Transverse colon (tissue), 4 donors: ENCODE results near the gene NIPSNAP3A. TPM values are rescaled to one million over a fixed set of nuclear protein-coding genes. Genes with fewer than 3 reads are reported as not detected.

ENCODE experiments used
- DNase-seq: peaks from one replicate; pipeline ENCODE4 v3.0.0-alpha.2; 2019
- H3K27ac ChIP-seq, 4 donors: fragments of 200-600 bp; sonication (generic); 2 replicates each; pipeline ENCODE4 v1.5.1; 2016 to 2018; ENCODE audit warnings: inconsistent platforms in 4 of 4
- H3K27me3 ChIP-seq: fragments of 200-600 bp; sonication (generic); 2 replicates; pipeline ENCODE4 v1.5.1; 2017; ENCODE audit warnings: inconsistent platforms
- H3K36me3 ChIP-seq, 4 donors: fragments of 200-600 bp; sonication (generic); 2 replicates each; pipeline ENCODE4 v1.5.1; 2017 to 2019; ENCODE audit warnings: inconsistent platforms in 4 of 4
- H3K4me1 ChIP-seq, 4 donors: fragments of 200-600 bp; sonication (generic); 2 replicates each; pipeline ENCODE4 v1.5.1; 2017 to 2020; ENCODE audit warnings: inconsistent platforms in 4 of 4
- H3K4me3 ChIP-seq, 4 donors: fragments of 200-600 bp; sonication (generic); 1 replicate in 1 of 4; 2 replicates in 3 of 4; pipeline versions ENCODE4 v1.5.1 to v1.6.1; 2017 to 2019; ENCODE audit warnings: inconsistent platforms in 4 of 4
- H3K9me3 ChIP-seq, 2 donors: fragments of 200-600 bp; sonication (generic); 2 replicates each; pipeline ENCODE4 v1.5.1; 2017 to 2019; ENCODE audit warnings: inconsistent platforms in 2 of 2
- EP300 ChIP-seq: sonication (generic); formaldehyde crosslinking; IDR thresholded peaks from one replicate; pipeline ENCODE4 v1.6.1; 2017; ENCODE audit warnings: antibody characterized with exemption, low read depth
- POLR2A ChIP-seq: fragments of 450-650 bp; IDR thresholded peaks from one replicate; pipeline ENCODE4 v1.6.1; 2016; ENCODE audit warnings: antibody characterized with exemption, mild to moderate bottlenecking, moderate library complexity
- POLR2AphosphoS5 ChIP-seq, 3 donors: sonication (generic); formaldehyde crosslinking; IDR thresholded peaks; one replicate each; pipeline ENCODE4 v1.6.1; 2016; ENCODE audit warnings: antibody characterized with exemption in 3 of 3
- WGBS, 2 donors: methylation state at CpG; one replicate each; pipeline ENCODE4 v1.1.5; 2018; ENCODE audit warnings: low coverage in 1 of 2; 5-methylcytosine and 5-hydroxymethylcytosine counted together
- in situ Hi-C, 4 donors: fragments of 200-750 bp; cut with MboI; loops; one replicate each; pipeline versions ENCODE4 v1.15.0 to v1.15.1; 2017; ENCODE audit warnings: low sequenced_read_pairs in 3 of 4, low pct_ligation_motif_present in 1 of 4, low pct_unique_long_range_greater_than_20kb in 1 of 4
- intact Hi-C: fragments of 100-400 bp; cut with DNase I; formaldehyde crosslinking; loops from one replicate; pipeline ENCODE4 v1.15.1; 2023; ENCODE audit warnings: low total_unique reads
- total RNA-seq, 4 donors: library from RNA; depleted of rRNA; stranded (reverse); fragments of >200 nt; gene quantifications; one replicate each; pipeline ENCODE4 v1.1.0, GENCODE V29; 2016
- TF ChIP-seq, protein P1 (sequence below), 5 experiments: fragments of 200-600 bp in 3 of 5; fragments of 450-650 bp in 2 of 5; sonication (generic) in 3 of 5; IDR thresholded peaks; 1 replicate in 2 of 5; 2 replicates in 3 of 5; pipeline ENCODE4 v1.5.1; 2016 to 2017; ENCODE audit warnings: antibody characterized with exemption in 5 of 5, inconsistent platforms in 3 of 5, mild to moderate bottlenecking in 2 of 5, moderate library complexity in 1 of 5

NIPSNAP3A gene
- total RNA-seq, 4 donors from 2014 or later = 2.6 to 56.3 (median 22.5) TPM

DNA sequence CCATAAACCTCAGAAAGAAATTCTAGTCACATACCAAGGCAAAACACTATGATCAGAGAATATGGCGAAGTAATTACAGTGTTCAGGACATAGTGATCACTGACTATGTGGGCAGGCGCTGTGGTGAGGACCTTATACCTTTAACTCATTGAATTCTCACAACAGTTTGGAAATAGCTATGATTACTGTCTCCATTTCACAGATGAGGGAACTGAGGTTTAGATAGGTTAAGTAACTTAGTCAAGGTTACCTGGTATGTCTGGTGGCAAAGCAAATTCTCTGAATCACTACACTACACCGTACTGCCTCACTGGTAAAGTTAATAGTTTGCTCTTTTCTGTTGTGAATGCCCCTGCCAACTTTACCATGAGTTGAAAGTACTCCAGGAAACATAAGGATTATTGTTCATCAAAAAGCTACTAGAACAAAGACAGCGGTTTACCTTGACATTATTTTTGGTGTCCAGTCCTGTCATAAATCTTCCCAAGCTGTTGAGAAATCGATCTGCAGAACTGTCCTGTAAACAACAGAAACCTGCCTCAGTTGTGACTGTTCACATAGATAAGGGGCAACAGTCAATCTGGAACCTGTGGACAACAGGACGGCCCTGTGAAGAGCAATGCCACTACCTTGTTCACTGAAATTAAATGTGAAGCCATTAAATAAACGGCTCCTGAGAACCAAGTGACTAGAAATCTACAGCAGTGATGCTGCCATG is 52.7 kb downstream of the NIPSNAP3A start:
- TF ChIP-seq EP300 (no peak), POLR2AphosphoS5 (IDR thresholded peaks at IDR 0.05) (no peak), POLR2A (no peak)
- TF ChIP-seq, protein P1, sequence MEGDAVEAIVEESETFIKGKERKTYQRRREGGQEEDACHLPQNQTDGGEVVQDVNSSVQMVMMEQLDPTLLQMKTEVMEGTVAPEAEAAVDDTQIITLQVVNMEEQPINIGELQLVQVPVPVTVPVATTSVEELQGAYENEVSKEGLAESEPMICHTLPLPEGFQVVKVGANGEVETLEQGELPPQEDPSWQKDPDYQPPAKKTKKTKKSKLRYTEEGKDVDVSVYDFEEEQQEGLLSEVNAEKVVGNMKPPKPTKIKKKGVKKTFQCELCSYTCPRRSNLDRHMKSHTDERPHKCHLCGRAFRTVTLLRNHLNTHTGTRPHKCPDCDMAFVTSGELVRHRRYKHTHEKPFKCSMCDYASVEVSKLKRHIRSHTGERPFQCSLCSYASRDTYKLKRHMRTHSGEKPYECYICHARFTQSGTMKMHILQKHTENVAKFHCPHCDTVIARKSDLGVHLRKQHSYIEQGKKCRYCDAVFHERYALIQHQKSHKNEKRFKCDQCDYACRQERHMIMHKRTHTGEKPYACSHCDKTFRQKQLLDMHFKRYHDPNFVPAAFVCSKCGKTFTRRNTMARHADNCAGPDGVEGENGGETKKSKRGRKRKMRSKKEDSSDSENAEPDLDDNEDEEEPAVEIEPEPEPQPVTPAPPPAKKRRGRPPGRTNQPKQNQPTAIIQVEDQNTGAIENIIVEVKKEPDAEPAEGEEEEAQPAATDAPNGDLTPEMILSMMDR (IDR thresholded peaks at IDR 0.05) = no peak
- Histone ChIP-seq H3K27me3 (no peaks in the 10 kb centered on the region), H3K27ac (no peak overlapping the region), H3K36me3 (peaks cover 0 to 88% (median 41%) of the 10 kb centered on the region in 4 donors), H3K4me1 (no peaks in the 10 kb centered on the region), H3K9me3 (no peaks in the 10 kb centered on the region), H3K4me3 (no peak overlapping the region)
- intact Hi-C loops (no loop called here), in situ Hi-C loops (no loop called here)
- no peak for DNase-seq
- WGBS, 2 donors = 88 to 93% methylated on average over 2 to 7 of the region's 7 CpGs

DNA sequence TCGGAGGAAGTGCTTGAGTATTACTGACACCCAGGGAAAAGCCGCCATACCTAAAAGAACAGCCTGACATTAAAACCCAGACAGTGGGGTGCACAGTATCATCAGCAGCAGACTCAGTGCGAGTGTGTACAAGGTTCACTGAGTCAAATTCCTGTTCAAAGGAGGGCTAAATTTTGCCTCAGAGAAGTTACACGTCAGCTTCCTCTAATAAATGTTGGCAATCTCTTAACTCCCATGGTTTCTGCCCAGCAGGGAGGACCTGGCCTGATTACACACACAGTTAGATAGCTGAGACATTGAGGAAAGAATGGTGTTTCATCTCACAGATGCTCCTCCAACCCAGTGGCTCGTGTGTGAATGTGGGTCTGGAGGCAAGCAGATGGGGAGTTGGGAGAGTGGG is 54.6 kb downstream of the NIPSNAP3A start:
- peaks cover 0 to 88% (median 39%) of the 10 kb centered on the region in 4 donors for H3K36me3 ChIP-seq
- no peaks in the 10 kb centered on the region for H3K9me3 ChIP-seq
- H3K27me3 ChIP-seq = no peaks in the 10 kb centered on the region
- 91% methylated on average over 5 of the region's 5 CpGs; no CpG with 5 or more reads in 1 of the 2 donors for WGBS, 2 donors
- no peaks in the 10 kb centered on the region for H3K4me1 ChIP-seq
- TF ChIP-seq POLR2A (no peak), EP300 (no peak)
- in situ Hi-C loops = no loop called here
- DNase-seq = no peak
- intact Hi-C loops = no loop called here
- no peak overlapping the region for H3K4me3 ChIP-seq
- H3K27ac ChIP-seq = no peak overlapping the region

DNA sequence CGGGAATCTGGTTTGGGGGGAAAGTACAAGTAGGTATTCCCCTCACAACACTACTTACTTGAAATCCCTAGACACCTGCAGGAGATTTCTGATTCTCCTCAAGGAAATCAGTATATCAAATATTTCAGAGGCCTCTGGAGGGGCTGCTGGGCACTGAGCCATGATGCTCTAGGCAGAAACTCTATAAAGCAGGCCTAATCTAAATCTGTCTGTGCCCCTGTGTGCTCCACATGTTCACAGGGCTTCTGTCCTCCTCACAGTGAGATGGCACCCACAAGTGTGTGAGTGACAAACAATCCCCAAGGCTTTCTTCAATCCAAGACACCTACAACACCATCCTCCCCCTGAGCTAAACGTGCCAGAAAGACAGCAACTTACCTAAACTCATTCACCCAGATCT is 55.4 kb downstream of the NIPSNAP3A start:
- DNase-seq = no peak
- H3K4me1 ChIP-seq = no peaks in the 10 kb centered on the region
- intact Hi-C loops = no loop called here
- H3K27me3 ChIP-seq = no peaks in the 10 kb centered on the region
- WGBS, 2 donors = 56 to 85% methylated on average over 1 to 2 of the region's 2 CpGs
- H3K36me3 ChIP-seq = peaks cover 0 to 87% (median 38%) of the 10 kb centered on the region in 4 donors
- in situ Hi-C loops = no loop called here
- H3K27ac ChIP-seq = no peak overlapping the region
- no peak for TF ChIP-seq EP300
- no peaks in the 10 kb centered on the region for H3K9me3 ChIP-seq
- H3K4me3 ChIP-seq = no peak overlapping the region

DNA sequence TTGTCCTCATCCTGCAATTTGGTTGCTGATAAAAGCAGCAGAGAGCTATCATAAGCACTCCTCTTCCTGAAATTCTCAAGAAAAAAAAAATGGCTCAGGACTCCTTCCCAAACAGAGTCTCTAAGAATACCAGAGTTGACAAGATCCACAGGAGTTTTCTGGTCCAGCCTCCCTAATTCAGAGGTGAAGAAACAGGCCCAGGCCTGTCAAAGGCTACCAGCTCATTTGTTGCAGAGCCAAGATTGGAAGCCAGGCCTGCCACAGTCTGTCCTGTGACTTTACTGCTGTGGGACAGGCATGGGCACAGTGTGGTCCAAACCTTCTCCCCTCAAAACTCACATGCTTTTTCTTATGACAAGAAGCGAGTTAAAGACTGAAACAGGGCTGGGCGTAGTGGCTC is 58.0 kb downstream of the NIPSNAP3A start:
- H3K27me3 ChIP-seq = no peaks in the 10 kb centered on the region
- intact Hi-C loops = no loop called here

DNA sequence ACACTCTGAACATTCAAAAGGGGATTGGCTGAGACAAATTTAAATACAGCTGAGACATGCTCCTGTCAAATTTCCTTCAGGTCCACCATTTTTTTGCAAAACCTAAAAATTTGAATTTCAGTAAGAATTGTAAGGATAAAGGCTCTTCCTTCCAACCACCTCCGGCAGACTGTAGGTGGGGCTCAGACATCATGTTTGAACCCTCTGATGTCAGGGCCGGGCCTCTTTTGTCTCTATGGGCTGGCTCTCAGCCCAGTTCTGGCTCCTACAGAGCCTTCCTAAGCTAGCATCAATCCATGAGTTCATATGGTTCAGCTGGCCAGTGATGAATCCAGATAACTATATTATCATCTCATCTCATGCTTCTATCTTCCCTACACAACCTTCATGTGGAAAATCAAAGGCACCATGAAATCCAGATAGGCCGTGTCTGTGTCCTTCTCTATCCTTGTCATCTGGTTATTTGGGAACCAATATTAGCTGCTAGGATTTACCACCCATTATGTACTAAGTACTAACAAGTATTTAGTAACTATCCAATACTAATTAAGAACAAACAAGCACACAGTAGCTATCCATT is 60.6 kb downstream of the NIPSNAP3A start:
- H3K4me3 ChIP-seq = no peak overlapping the region
- intact Hi-C loops (no loop called here), in situ Hi-C loops (no loop called here)
- H3K4me1 ChIP-seq = peaks cover 5 to 17% (median 13%) of the 10 kb centered on the region in 4 donors
- H3K27me3 ChIP-seq = no peaks in the 10 kb centered on the region
- H3K36me3 ChIP-seq = peaks cover 0 to 70% (median 33%) of the 10 kb centered on the region in 4 donors
- no peak overlapping the region for H3K27ac ChIP-seq
- 57 to 68% methylated on average over 3 of the region's 3 CpGs for WGBS, 2 donors
- H3K9me3 ChIP-seq = no peaks in the 10 kb centered on the region
- DNase-seq = no peak
- TF ChIP-seq POLR2A (no peak), POLR2AphosphoS5 (IDR thresholded peaks at IDR 0.05) (no peak), EP300 (no peak)
- TF ChIP-seq, protein P1 (IDR thresholded peaks at IDR 0.05) = no peak

More for the DNA sequence above, 58.0 kb downstream of the NIPSNAP3A start:
- 100% methylated on average over 2 of the region's 2 CpGs; no CpG with 5 or more reads in 1 of the 2 donors for WGBS, 2 donors
- Histone ChIP-seq H3K9me3 (no peaks in the 10 kb centered on the region), H3K4me1 (peaks cover 0 to 2% (median under 1%) of the 10 kb centered on the region in 4 donors), H3K36me3 (peaks cover 0 to 87% (median 39%) of the 10 kb centered on the region in 4 donors), H3K4me3 (no peak overlapping the region), H3K27ac (no peak overlapping the region)
- in situ Hi-C loops = no loop called here
- TF ChIP-seq POLR2AphosphoS5 (IDR thresholded peaks at IDR 0.05) = no peak
- no peak for DNase-seq

Other genes with a start within 250 kb of the NIPSNAP3A start
- not detected for gene OR13F1, start 243.4 kb upstream of the NIPSNAP3A start, total RNA-seq
- not detected for gene OR13C4, start 220.5 kb upstream of the NIPSNAP3A start, total RNA-seq
- not detected for gene OR13C3, start 210.8 kb upstream of the NIPSNAP3A start, total RNA-seq
- not detected for gene OR13C8, start 178.5 kb upstream of the NIPSNAP3A start, total RNA-seq
- not detected for gene OR13C5, start 148.3 kb upstream of the NIPSNAP3A start, total RNA-seq
- gene OR13C2, start 142.1 kb upstream of the NIPSNAP3A start, total RNA-seq = not detected
- gene OR13C9, start 129.5 kb upstream of the NIPSNAP3A start, total RNA-seq = not detected
- not detected for gene OR13D1, start 53.2 kb upstream of the NIPSNAP3A start, total RNA-seq
- 1 to 10 TPM in 1 of 4 donors, under 1 TPM in 1, not detected in 2; 0.68 to 1.3 TPM for gene NIPSNAP3B, start 16.4 kb downstream of the NIPSNAP3A start, total RNA-seq
- gene ABCA1, start 180.5 kb downstream of the NIPSNAP3A start, total RNA-seq = 10 to 100 TPM; 20.5 to 67.3 (median 60.5) TPM